Central memory CD8-positive, alpha-beta T cell (primary cell): ENCODE results near the gene CCR3.

Experiments
- ATAC-seq: fragments of 150-1000 bp; cut with Tn5 transposase; replicated peaks from 2 replicates; pipeline ENCODE4 v1.10.0; 2022; ENCODE audit warnings: mild to moderate bottlenecking, moderate FRiP score, moderate number of reproducible peaks; ENCODE audit not compliant: poor library complexity, severe bottlenecking; ENCODE audit errors: extremely low read depth
- DNase-seq, 2 donors: peaks; one replicate each; pipeline ENCODE4 v3.0.0; 2021; ENCODE audit warnings: low spot score in 2 of 2
- H3K27ac Mint-ChIP-seq: one replicate; pipeline ENCODE4 v1.8.0; 2022; ENCODE audit warnings: low read depth, mild to moderate bottlenecking, moderate library complexity, mixed read lengths
- H3K27me3 Mint-ChIP-seq: one replicate; pipeline ENCODE4 v1.8.0; 2022; ENCODE audit warnings: mixed read lengths
- H3K36me3 Mint-ChIP-seq: one replicate; pipeline ENCODE4 v1.8.0; 2022; ENCODE audit warnings: mild to moderate bottlenecking, moderate library complexity, mixed read lengths; ENCODE audit not compliant: insufficient read depth
- H3K4me1 Mint-ChIP-seq: one replicate; pipeline ENCODE4 v1.8.0; 2022; ENCODE audit warnings: mixed read lengths
- H3K4me3 Mint-ChIP-seq: one replicate; pipeline ENCODE4 v1.8.0; 2022; ENCODE audit warnings: mild to moderate bottlenecking, moderate library complexity, mixed read lengths
- H3K9me3 Mint-ChIP-seq: one replicate; pipeline ENCODE4 v1.8.0; 2022; ENCODE audit warnings: mixed read lengths

Gene CCR3

GRCh38 chr3:46297658-46298423, 55.6 kb downstream of the CCR3 start:
- no peaks in the 10 kb centered on the region for H3K9me3 Mint-ChIP-seq
- H3K4me1 Mint-ChIP-seq: peaks cover 92% of the 10 kb centered on the region
- DNase-seq (no peak), ATAC-seq (no peak)
- H3K27me3 Mint-ChIP-seq: no peaks in the 10 kb centered on the region
- H3K36me3 Mint-ChIP-seq: peaks cover 6% of the 10 kb centered on the region
- H3K4me3 Mint-ChIP-seq: peak overlapping the region; percentile 18
- H3K27ac Mint-ChIP-seq: peak overlapping the region; percentile 11

- H3K9me3 Mint-ChIP-seq: no peaks in the 10 kb centered on the region
- H3K4me3 Mint-ChIP-seq: peak overlapping the region; percentile 41
- H3K27ac Mint-ChIP-seq: peak overlapping the region; percentile 94
- H3K36me3 Mint-ChIP-seq: peaks cover 5% of the 10 kb centered on the region
- peaks cover 80% of the 10 kb centered on the region for H3K4me1 Mint-ChIP-seq
- no peaks in the 10 kb centered on the region for H3K27me3 Mint-ChIP-seq
- DNase-seq (no peak), ATAC-seq (peak; percentile 31)
Measured at GRCh38 chr3:46298871-46299607, 56.8 kb downstream of the CCR3 start.

GRCh38 chr3:46299608-46300460, 57.6 kb downstream of the CCR3 start:
- Mint-ChIP-seq H3K9me3 (no peaks in the 10 kb centered on the region), H3K27ac (peak overlapping the region; percentile 94), H3K36me3 (peaks cover 4% of the 10 kb centered on the region), H3K4me3 (peak overlapping the region; percentile 62), H3K4me1 (peaks cover 72% of the 10 kb centered on the region), H3K27me3 (no peaks in the 10 kb centered on the region)
- ATAC-seq: peak; percentile 69
- DNase-seq: no peak

GRCh38 chr3:46300461-46300789, 58.2 kb downstream of the CCR3 start:
- DNase-seq (no peak), ATAC-seq (peak; percentile 8)
- peak overlapping the region; percentile 94 for H3K27ac Mint-ChIP-seq
- H3K4me3 Mint-ChIP-seq: peak overlapping the region; percentile 62
- no peaks in the 10 kb centered on the region for H3K27me3 Mint-ChIP-seq
- peaks cover 71% of the 10 kb centered on the region for H3K4me1 Mint-ChIP-seq
- peaks cover 4% of the 10 kb centered on the region for H3K36me3 Mint-ChIP-seq
- H3K9me3 Mint-ChIP-seq: no peaks in the 10 kb centered on the region

- Mint-ChIP-seq H3K27me3 (no peaks in the 10 kb centered on the region), H3K4me3 (peak overlapping the region; percentile 62), H3K36me3 (peaks cover 4% of the 10 kb centered on the region), H3K27ac (peak overlapping the region; percentile 94), H3K9me3 (no peaks in the 10 kb centered on the region), H3K4me1 (peaks cover 64% of the 10 kb centered on the region)
- DNase-seq (no peak), ATAC-seq (no peak)
Measured at GRCh38 chr3:46301122-46301835, 59.0 kb downstream of the CCR3 start.

- Mint-ChIP-seq H3K4me1 (peaks cover 44% of the 10 kb centered on the region), H3K27me3 (no peaks in the 10 kb centered on the region), H3K9me3 (no peaks in the 10 kb centered on the region), H3K36me3 (peaks cover 4% of the 10 kb centered on the region), H3K27ac (no peak overlapping the region), H3K4me3 (no peak overlapping the region)
- ATAC-seq (no peak), DNase-seq (no peak)
Measured at GRCh38 chr3:46303240-46303639, 61.0 kb downstream of the CCR3 start.

- Mint-ChIP-seq H3K4me1 (peaks cover 29% of the 10 kb centered on the region), H3K9me3 (no peaks in the 10 kb centered on the region), H3K27ac (peak overlapping the region; percentile 50), H3K4me3 (no peak overlapping the region), H3K36me3 (peaks cover 6% of the 10 kb centered on the region), H3K27me3 (no peaks in the 10 kb centered on the region)
- DNase-seq (no peak), ATAC-seq (no peak)
Measured at GRCh38 chr3:46304739-46305138, 62.5 kb downstream of the CCR3 start.

- H3K4me1 Mint-ChIP-seq: no peaks in the 10 kb centered on the region
Measured at GRCh38 chr3:46312991-46313390, 70.7 kb downstream of the CCR3 start.

GRCh38 chr3:46314517-46314916, 72.3 kb downstream of the CCR3 start:
- Mint-ChIP-seq H3K4me1 (no peaks in the 10 kb centered on the region), H3K36me3 (no peaks in the 10 kb centered on the region), H3K4me3 (no peak overlapping the region), H3K9me3 (peaks cover 6% of the 10 kb centered on the region), H3K27ac (no peak overlapping the region), H3K27me3 (no peaks in the 10 kb centered on the region)
- ATAC-seq (no peak), DNase-seq (no peak)

More at GRCh38 chr3:46312991-46313390, 70.7 kb downstream of the CCR3 start:
- Mint-ChIP-seq H3K27me3 (no peaks in the 10 kb centered on the region), H3K27ac (no peak overlapping the region), H3K4me3 (no peak overlapping the region), H3K36me3 (peaks cover 2% of the 10 kb centered on the region), H3K9me3 (peaks cover 6% of the 10 kb centered on the region)
- ATAC-seq (no peak), DNase-seq (no peak)

GRCh38 chr3:46316206-46316605, 73.9 kb downstream of the CCR3 start:
- H3K27me3 Mint-ChIP-seq: no peaks in the 10 kb centered on the region
- no peaks in the 10 kb centered on the region for H3K4me1 Mint-ChIP-seq
- H3K9me3 Mint-ChIP-seq: peaks cover 6% of the 10 kb centered on the region
- DNase-seq (no peak), ATAC-seq (no peak)
- H3K4me3 Mint-ChIP-seq: no peak overlapping the region
- no peak overlapping the region for H3K27ac Mint-ChIP-seq
- no peaks in the 10 kb centered on the region for H3K36me3 Mint-ChIP-seq
